GM12878 (cell line): ENCODE results near the gene CDK5RAP1. TPM values are rescaled to one million over a fixed set of nuclear protein-coding genes. Genes with fewer than 3 reads are reported as not detected.

Experiments used
- ATAC-seq: fragments of 200-7000 bp; cut with Tn5 transposase; 3 replicates; pipeline ENCODE4 v1.9.1; 2020; ENCODE audit warnings: mild to moderate bottlenecking, moderate library complexity
- BruUV-seq: library from RNA; stranded (reverse); fragments of 400-500 nt; replicated peaks from 2 replicates; lab custom pipeline; 2021; lab: Mats Ljungman, UMichigan
- CTCF ChIA-PET: fragments of 300-600 bp; sonication (Branson Sonifier 250); formaldehyde crosslinking; extraction: SDS; loops from one replicate; lab custom pipeline; 2021; ENCODE audit warnings: inconsistent platforms; lab: Yijun Ruan, JAX
- POLR2A ChIA-PET: fragments of 350-600 bp; formaldehyde crosslinking; extraction: SDS; loops from one replicate; lab custom pipeline; 2021; ENCODE audit warnings: inconsistent platforms; lab: Charles Lee
- RAD21 ChIA-PET: fragments of 300-600 bp; sonication (Branson Sonifier 250); formaldehyde crosslinking; loops from one replicate; lab custom pipeline; 2023; ENCODE audit warnings: antibody characterized with exemption; ENCODE audit not compliant: unreplicated experiment; lab: Charles Lee
- SMC1A ChIA-PET: fragments of 300-600 bp; sonication (Branson Sonifier 250); formaldehyde crosslinking; loops from one replicate; lab custom pipeline; 2023; ENCODE audit not compliant: unreplicated experiment, uncharacterized antibody; lab: Charles Lee
- DNase-seq: peaks from one replicate; pipeline ENCODE4 v3.0.0-alpha.2; 2011; ENCODE audit warnings: low read depth, low spot score
- FAIRE-seq: peaks from 3 replicates; lab custom pipeline; 2011; peaks lifted over from hg19 to GRCh38; lab: Jason Lieb, UNC
- H2AFZ ChIP-seq: 2 replicates; pipeline ENCODE4 v1.6.0; 2011; ENCODE audit warnings: low read depth, low read length, control low read depth; ENCODE audit not compliant: control insufficient read depth
- H3K27ac ChIP-seq: 2 replicates; pipeline ENCODE4 v1.5.1; 2011; ENCODE audit warnings: control low read depth; ENCODE audit not compliant: control insufficient read depth, insufficient read depth
- H3K27me3 ChIP-seq, 2 experiments: replicated peaks in 1 of 2; 2 replicates each; pipeline versions ENCODE4 v1.6.0 to v1.6.1; 2011; ENCODE audit warnings: low read length in 1 of 2; ENCODE audit not compliant: control insufficient read depth in 2 of 2, insufficient read depth in 2 of 2
- H3K36me3 ChIP-seq, 2 experiments: 2 replicates each; pipeline ENCODE4 v1.5.1; 2011; ENCODE audit warnings: low read length in 1 of 2; ENCODE audit not compliant: control insufficient read depth in 2 of 2, insufficient read depth in 2 of 2
- H3K4me1 ChIP-seq: 2 replicates; pipeline ENCODE4 v1.6.1; 2011; ENCODE audit warnings: mild to moderate bottlenecking, low read length, moderate library complexity, mixed read lengths; ENCODE audit not compliant: control insufficient read depth, insufficient read depth
- H3K4me2 ChIP-seq: 2 replicates; pipeline ENCODE4 v1.6.0; 2011; ENCODE audit warnings: control low read depth; ENCODE audit not compliant: control insufficient read depth, insufficient read depth
- H3K4me3 ChIP-seq: fragments of 200-600 bp; sonication (generic); 2 replicates; pipeline ENCODE4 v1.5.1; 2016
- H3K79me2 ChIP-seq: 2 replicates; pipeline ENCODE4 v1.6.0; 2011; ENCODE audit warnings: low read length; ENCODE audit not compliant: control insufficient read depth, insufficient read depth
- H3K9ac ChIP-seq: 2 replicates; pipeline ENCODE4 v1.8.0; 2011; ENCODE audit warnings: low read length, control low read depth, mixed read lengths; ENCODE audit not compliant: control insufficient read depth, insufficient read depth
- H3K9me3 ChIP-seq: replicated peaks from 3 replicates; pipeline ENCODE4 v1.5.1; 2011; ENCODE audit warnings: mild to moderate bottlenecking, low read length; ENCODE audit not compliant: control insufficient read depth, insufficient read depth
- H4K20me1 ChIP-seq: 2 replicates; pipeline ENCODE4 v1.6.0; 2011; ENCODE audit not compliant: control insufficient read depth, insufficient read depth
- BCLAF1 ChIP-seq: fragments of 450-650 bp; IDR thresholded peaks from 2 replicates; pipeline ENCODE4 v1.6.1; 2017; ENCODE audit warnings: antibody characterized with exemption, mild to moderate bottlenecking, moderate library complexity
- CBX5 ChIP-seq: sonication (generic); IDR thresholded peaks from 2 replicates; pipeline ENCODE4 v1.6.1; 2016; ENCODE audit warnings: low read depth, moderate library complexity, mild to moderate bottlenecking, inconsistent platforms
- CREM ChIP-seq: IDR thresholded peaks from 2 replicates; pipeline ENCODE4 v1.6.1; 2014; ENCODE audit warnings: antibody characterized with exemption, low read depth
- FOS ChIP-seq: IDR thresholded peaks from 3 replicates; pipeline ENCODE4 v1.6.1; 2011; ENCODE audit warnings: borderline replicate concordance; ENCODE audit not compliant: insufficient read length; ENCODE audit errors: extremely low read depth
- HCFC1 ChIP-seq: fragments of 150-350 bp; IDR thresholded peaks from 2 replicates; pipeline ENCODE4 v1.6.1; 2014; ENCODE audit warnings: low read length
- LARP7 ChIP-seq: fragments of 450-650 bp; IDR thresholded peaks from 2 replicates; pipeline ENCODE4 v1.6.1; 2017; ENCODE audit warnings: mild to moderate bottlenecking
- MEF2A ChIP-seq: IDR thresholded peaks from 2 replicates; pipeline ENCODE4 v1.6.1; 2011; ENCODE audit warnings: low read depth, mild to moderate bottlenecking, low read length, moderate library complexity; ENCODE audit not compliant: insufficient read depth
- NBN ChIP-seq: fragments of 450-650 bp; IDR thresholded peaks from 2 replicates; pipeline ENCODE4 v1.6.1; 2016
- POU2F2 ChIP-seq: IDR thresholded peaks from 3 replicates; pipeline ENCODE4 v1.6.1; 2011; ENCODE audit warnings: low read depth, mild to moderate bottlenecking, low read length, borderline replicate concordance
- SP1 ChIP-seq: IDR thresholded peaks from one replicate; pipeline ENCODE4 v1.6.1; 2011; ENCODE audit warnings: low read depth, low read length
- YY1 ChIP-seq: IDR thresholded peaks from 2 replicates; pipeline ENCODE4 v1.6.1; 2011; ENCODE audit warnings: low read depth, mild to moderate bottlenecking, low read length
- ZNF217 ChIP-seq: fragments of 450-650 bp; IDR thresholded peaks from 2 replicates; pipeline ENCODE4 v1.6.1; 2017; ENCODE audit warnings: antibody characterized with exemption, mild to moderate bottlenecking
- WGBS: methylation state at CpG from one replicate; pipeline ENCODE4 v1.1.6; 2016; ENCODE audit warnings: low lambda C conversion rate; ENCODE audit not compliant: insufficient replicate concordance, insufficient coverage; ENCODE audit errors: missing lambda C conversion rate; 5-methylcytosine and 5-hydroxymethylcytosine counted together
- in situ Hi-C: fragments of 300-500 bp; cut with MboI; formaldehyde crosslinking; loops from 9 replicates; pipeline ENCODE4 v1.14.3; 2018; ENCODE audit warnings: mixed read lengths
- intact Hi-C: fragments of 100-400 bp; cut with micrococcal nuclease; formaldehyde crosslinking; loops from one replicate; pipeline ENCODE4 v1.14.2; 2022; ENCODE audit not compliant: unreplicated experiment
- polyA plus RNA-seq, 11 experiments: library from polyadenylated mRNA; depleted of rRNA in 4 of 11; unstranded in 6 of 11; stranded (reverse) in 5 of 11; fragments of >200 nt; fragmentation: Nextera tagmentation in 4 of 11; fragmentation: Illumina TruSeq in 1 of 11; extraction: Ambion mirVana in 4 of 11; extraction: Trizol in 1 of 11; gene quantifications; 1 replicate in 1 of 11; 2 replicates in 10 of 11; pipeline versions ENCODE4 v1.2.1 to v1.2.3, GENCODE V29; 2011 to 2016; ENCODE audit warnings: inconsistent platforms in 2 of 11, missing spikeins in 2 of 11, low read depth in 1 of 11
- total RNA-seq, 4 experiments: library from RNA; depleted of rRNA in 3 of 4; stranded (reverse); fragments of >200 nt in 3 of 4; fragmentation: Illumina TruSeq in 1 of 4; extraction: Trizol in 1 of 4; gene quantifications; 2 replicates each; pipeline versions ENCODE4 v1.2.1 to v1.2.3, GENCODE V29; 2013 to 2021

Gene CDK5RAP1
- total and polyA plus RNA-seq, 10 of the 15 experiments (the other 5 are each of a cell fraction or from before 2014, with no cell fraction given): 30.4 to 67.6 (median 38.8) TPM

- DNase-seq: no peak
Measured at GRCh38 chr20:33316343-33316742, 85.0 kb downstream of the CDK5RAP1 start.

More at GRCh38 chr20:33316343-33316742, 85.0 kb downstream of the CDK5RAP1 start:
- FAIRE-seq: no peak
- Histone ChIP-seq H3K9ac (no peak overlapping the region), H3K27ac (no peak overlapping the region), H3K4me1 (no peaks in the 10 kb centered on the region), H3K27me3 (peaks cover 6 to 8% of the 10 kb centered on the region in 2 experiments; a peak in 3 of 4 replicates), H3K4me3 (no peak overlapping the region)
- 22% methylated on average over 5 of the region's 5 CpGs for WGBS
- ChIA-PET RAD21 (no interaction called here), CTCF (interaction anchor here (1.4 to 1.9 kb wide), 2 partner anchors 15 to 23 kb away, joined by 4 to 5 read pairs; no protein-coding TSS in a partner anchor), SMC1A (no interaction called here)
- in situ Hi-C loops: no loop called here
- intact Hi-C loops: no loop called here
- TF ChIP-seq FOS (no peak), BCLAF1 (no peak), LARP7 (no peak), CBX5 (no peak), NBN (no peak), MEF2A (no peak), POU2F2 (no peak), ZNF217 (no peak), HCFC1 (no peak), YY1 (no peak), CREM (no peak), SP1 (no peak)
- TF ChIP-seq, all 136 proteins: peak for 0
- no peak overlapping the region for H2AFZ ChIP-seq
- no peaks in the 10 kb centered on the region for H3K36me3 ChIP-seq
- H4K20me1 ChIP-seq: no peaks in the 10 kb centered on the region
- POLR2A ChIA-PET: no interaction called here
- H3K79me2 ChIP-seq: no peaks in the 10 kb centered on the region
- no peak for ATAC-seq
- H3K4me2 ChIP-seq: no peak overlapping the region
- BruUV-seq: no TSS peak
- H3K9me3 ChIP-seq: no peaks in the 10 kb centered on the region
